Measurements from ENCODE around the gene BRINP1. TPM values are rescaled to one million over a fixed set of nuclear protein-coding genes. Genes with fewer than 3 reads are reported as not detected.

BRINP1 gene, protein sequence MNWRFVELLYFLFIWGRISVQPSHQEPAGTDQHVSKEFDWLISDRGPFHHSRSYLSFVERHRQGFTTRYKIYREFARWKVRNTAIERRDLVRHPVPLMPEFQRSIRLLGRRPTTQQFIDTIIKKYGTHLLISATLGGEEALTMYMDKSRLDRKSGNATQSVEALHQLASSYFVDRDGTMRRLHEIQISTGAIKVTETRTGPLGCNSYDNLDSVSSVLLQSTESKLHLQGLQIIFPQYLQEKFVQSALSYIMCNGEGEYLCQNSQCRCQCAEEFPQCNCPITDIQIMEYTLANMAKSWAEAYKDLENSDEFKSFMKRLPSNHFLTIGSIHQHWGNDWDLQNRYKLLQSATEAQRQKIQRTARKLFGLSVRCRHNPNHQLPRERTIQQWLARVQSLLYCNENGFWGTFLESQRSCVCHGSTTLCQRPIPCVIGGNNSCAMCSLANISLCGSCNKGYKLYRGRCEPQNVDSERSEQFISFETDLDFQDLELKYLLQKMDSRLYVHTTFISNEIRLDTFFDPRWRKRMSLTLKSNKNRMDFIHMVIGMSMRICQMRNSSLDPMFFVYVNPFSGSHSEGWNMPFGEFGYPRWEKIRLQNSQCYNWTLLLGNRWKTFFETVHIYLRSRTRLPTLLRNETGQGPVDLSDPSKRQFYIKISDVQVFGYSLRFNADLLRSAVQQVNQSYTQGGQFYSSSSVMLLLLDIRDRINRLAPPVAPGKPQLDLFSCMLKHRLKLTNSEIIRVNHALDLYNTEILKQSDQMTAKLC
- total RNA-seq: under 0.01 TPM in 1 of 2 replicates, not detected in the other

DNA sequence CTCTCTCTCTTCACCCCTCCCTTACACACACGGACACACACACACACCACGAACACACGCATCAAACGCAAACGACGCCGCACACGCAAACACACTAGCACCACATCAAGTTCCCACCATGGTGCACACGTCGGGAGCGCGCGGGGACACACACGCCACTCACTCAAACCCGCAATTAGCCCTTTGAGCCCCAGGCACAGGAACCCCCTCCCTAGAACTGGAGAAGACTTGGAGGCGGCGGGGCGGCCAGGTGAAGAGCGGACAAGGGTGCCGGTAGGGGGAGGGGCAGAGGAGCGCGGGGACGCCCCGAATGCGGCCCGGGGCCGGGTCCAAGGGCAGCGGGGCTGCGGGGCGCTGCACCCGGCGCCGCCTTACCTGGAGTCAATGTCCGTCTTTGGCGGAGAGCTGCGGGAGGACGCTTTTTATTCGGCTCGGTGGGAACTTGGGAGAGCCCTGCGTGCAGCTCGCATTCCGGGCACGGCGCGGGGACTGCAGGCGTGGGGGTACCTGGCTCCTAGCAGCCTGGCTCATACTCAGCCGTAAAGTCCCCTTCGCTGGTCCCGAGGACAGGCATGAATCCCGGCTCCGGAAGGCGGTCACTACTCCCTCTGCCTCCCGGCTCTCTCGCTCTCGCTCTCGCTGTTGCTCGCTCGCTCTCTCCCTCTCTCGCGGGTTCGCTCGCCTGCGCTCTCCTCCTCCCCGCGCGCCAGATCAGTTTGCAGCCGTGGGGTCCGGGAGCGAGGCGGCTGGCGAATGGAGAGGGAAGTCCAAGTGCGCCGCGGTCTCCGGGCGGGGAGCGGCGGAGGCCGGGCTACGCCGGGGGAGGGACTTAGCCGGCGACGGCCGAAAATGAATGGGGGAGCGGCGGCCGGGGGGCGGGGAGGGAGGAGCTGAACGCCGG, at the start of gene BRINP1:
Gene BRINP1 (minus strand): TSS at position 755 of the 901 bp plus-strand sequence. CDS start 56,080 bp downstream, outside the sequence.

Measured in endothelial cell of coronary artery (primary cell).